ENCODE measurements around the gene PLA2G4E.

PLA2G4E gene

GRCh38 chr15:41975669-41976068, 45.2 kb downstream of the PLA2G4E start:
- DNase-seq (ENCODE audit: low read depth): no peak

GRCh38 chr15:41974041-41974440, 46.8 kb downstream of the PLA2G4E start:
- DNase-seq (ENCODE audit: low read depth): no peak

DNA sequence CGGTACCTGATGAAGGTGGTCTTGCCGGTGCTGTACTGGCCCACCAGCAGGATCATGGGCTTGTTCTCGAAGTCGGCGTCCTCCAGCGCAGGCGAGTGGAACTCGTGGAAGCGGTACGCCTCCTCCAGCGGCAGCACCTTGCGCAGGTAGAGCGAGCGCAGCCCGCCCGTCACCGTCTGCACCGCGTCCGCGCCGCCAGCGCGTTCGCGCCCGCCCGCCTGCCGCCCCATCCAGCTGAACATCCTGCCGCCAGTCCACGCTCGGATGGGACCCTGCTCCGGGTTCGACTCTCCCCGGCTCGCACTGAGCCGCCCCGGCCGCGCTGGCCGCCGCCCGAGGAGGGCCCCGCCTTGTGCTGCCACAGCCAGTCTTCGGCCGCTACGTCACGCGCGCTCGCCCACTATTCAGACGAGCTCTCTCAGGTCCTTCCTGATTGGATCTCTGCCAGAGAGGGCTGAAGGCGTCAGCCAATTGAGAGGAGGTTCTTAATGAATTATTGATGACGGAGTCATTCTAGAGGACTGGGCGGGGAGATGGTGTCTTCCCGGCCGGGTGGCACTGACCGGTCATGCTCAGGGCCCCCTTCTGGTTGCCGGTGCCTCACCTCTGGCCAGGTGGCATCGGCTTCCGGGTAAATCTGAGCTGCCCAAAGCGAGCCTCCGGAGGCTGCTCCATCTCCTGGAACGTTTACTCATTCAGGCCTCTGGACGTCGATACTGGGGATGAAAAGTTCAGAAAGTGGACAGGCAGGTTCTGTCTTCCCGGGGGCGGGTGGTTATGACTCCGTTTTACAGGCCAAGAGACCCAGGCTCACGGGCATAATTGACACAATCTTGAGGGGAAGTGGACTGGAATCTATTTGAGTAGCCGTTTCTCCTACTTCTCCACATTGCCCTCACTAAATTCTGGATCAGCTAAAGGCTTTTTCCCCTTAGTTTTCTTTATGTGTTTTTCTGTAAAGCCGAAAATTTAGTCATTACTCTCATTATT, 48.3 kb downstream of the PLA2G4E start, which contains the start of gene EHD4:
Gene EHD4 (minus strand): TSS at position 305 of the 990 bp plus-strand sequence. CDS start 63 bp downstream, at position 242.
- peak; percentile 99 for DNase-seq (ENCODE audit: low read depth)

DNA sequence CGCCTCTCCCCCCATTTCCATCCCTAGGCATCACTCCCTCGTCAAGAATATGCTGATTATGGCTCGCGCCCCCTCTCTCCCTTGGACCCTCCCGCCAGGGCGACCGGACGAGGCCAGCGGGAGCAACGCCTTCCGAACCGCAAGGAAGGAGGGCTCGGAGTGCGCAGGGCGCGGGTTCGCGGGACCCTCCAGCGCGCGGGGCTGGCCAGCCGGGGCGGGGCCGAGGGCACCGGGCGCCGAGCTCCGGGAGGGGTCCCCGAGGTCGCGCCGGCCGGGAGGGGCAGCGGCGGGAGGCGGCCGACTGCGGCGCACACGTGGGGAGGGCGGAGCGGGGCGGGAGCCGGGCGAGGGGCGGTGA, 49.0 kb downstream of the PLA2G4E start:
- DNase-seq (ENCODE audit: low read depth): no peak

GRCh38 chr15:41971089-41971894, 49.5 kb downstream of the PLA2G4E start:
- peak; percentile 71 for DNase-seq (ENCODE audit: low read depth)

GRCh38 chr15:41970456-41970855, 50.4 kb downstream of the PLA2G4E start:
- no peak for DNase-seq (ENCODE audit: low read depth)

DNA sequence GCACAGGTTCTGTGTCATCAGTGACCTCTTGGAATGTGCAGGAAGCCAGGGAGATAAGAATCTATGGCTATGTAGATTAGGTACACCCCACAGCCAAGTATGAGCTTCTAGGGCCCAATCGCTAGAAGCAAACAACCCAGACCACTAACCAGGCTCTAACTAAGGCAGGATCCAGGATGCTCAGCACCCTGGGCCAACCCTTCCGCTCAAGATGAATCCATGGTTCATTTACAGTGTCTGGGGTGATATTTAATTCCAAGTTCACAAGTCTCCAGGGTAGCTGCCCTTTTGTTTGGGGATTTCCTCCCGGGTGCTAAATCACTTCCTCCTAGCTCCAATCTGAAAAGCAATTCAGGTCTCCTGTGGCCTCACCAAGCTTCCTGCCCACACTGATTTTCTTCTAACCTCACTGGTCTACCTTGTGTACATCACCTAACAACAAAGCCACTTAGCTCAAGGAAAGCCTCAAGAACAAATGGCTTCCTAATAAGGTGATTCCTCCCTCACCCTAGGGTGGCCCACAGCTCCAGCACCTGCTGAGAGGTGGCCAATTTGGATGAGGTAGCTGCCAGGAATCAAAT, 50.9 kb downstream of the PLA2G4E start:
- peak; percentile 43 for DNase-seq (ENCODE audit: low read depth)

DNA sequence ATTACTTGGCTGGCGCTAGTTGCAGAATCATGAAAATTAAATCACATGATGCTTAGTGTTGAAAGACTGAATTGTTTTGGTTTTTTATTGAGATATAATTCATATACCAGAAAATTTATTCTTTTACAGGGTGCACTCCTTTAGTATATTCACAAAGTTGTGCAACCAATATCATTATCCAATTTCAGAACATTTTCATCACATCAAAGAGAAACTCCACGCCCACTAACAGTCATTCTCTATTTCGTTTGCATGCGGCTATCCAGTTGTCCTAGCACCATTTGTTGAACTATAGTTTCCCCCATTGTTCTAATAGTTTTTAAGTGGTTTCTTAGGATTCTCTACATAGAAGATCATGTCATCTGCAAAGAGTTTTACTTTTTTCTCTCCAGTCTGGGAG, 52.1 kb downstream of the PLA2G4E start:
- DNase-seq (ENCODE audit: low read depth): no peak

DNA sequence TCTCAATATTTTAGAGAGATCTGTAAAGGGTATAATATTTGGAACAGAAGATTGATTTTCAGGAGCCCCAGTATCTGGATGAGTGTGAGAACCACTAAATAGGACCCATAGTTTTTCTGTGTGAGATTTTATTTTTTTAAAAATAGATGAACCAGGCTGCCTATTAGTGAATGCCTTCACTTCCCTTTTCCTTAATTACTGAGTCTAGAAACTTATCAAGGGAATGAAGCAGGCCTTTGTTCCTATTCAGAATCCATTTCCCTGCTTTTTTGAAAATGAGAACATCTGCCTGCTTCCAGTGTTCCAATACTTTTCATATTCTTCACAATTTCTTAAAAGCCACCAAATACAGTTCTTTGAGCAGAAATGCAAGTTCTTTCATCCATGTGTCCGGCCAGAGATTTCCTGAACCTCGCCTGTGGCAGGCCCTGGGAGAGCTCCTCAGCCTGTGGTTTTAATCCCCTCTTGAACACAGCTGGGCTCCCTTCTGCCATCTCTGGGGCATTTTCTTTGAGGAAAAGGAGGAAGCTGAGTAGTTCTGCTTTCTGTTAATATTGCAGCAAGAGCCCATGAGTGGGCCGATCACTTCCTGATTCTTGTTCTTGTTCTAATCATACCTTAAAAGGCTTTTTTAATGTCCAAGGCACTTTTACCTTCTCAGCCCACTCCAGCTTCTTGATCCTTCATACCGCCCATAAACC, 53.2 kb downstream of the PLA2G4E start:
- DNase-seq (ENCODE audit: low read depth): peak; percentile 52

GRCh38 chr15:41966920-41967465, 53.8 kb downstream of the PLA2G4E start:
- no peak for DNase-seq (ENCODE audit: low read depth)

- DNase-seq (ENCODE audit: low read depth): no peak
These were observed 54.4 kb downstream of the PLA2G4E start for GRCh38 chr15:41966414-41966812.

GRCh38 chr15:41965441-41966413, 55.1 kb downstream of the PLA2G4E start:
- DNase-seq (ENCODE audit: low read depth): no peak

DNA sequence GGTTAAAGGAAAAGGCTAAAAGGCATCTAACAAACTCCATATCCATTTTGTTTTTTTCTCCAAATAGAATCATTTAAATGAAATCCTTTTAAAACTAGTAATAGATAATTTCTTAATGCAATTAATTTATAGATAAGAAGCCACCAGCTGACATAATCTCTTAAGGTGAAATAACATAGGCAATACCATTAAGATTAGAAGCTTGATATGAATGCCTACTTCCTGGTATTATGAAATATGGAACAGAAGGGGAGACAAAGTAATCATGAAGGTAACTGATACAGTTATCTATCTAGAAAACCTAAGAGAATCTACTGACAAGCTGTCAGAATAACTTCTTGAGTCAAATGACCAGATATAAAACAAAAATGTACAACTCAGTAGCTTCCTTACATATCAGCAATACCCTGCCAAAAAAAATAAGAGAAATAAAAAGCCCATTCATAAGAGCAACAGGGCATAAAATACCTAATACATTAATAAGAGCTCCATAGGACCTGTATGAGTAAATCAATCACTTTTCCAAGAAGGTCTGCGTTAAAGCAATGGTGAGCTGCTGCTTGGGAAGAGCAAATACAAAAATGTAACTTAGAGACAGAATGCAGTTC, 59.1 kb downstream of the PLA2G4E start:
- no peak for DNase-seq (ENCODE audit: low read depth)

DNA sequence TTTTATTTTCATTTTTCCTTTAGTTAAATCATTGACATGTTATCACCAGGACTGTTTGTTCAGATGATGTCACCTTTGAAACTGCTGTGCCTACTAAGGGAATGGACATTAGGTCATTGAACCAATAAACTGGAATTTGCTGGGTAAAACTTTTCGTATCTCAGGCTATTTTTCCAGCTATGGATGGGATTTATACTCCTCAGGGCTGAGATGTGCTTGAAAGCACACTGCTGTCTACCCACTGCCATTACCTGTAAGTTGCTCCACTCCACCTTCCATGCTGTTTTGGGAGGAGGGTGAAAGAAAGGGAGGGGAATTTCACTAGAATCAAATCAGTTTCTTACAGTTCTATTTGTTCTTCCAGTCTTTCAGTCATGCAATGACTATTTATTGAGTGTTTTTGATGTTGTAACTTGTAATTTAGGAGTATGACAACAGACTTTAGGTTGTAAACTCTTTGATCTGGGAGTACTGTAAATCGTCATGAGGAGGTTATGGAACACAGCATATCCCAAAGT, 59.8 kb downstream of the PLA2G4E start:
- peak; percentile 18 for DNase-seq (ENCODE audit: low read depth)

- DNase-seq (ENCODE audit: low read depth): no peak
These were observed 62.8 kb downstream of the PLA2G4E start for GRCh38 chr15:41958002-41958420.

GRCh38 chr15:41957021-41957897, 63.6 kb downstream of the PLA2G4E start:
- peak; percentile 32 for DNase-seq (ENCODE audit: low read depth)

- no peak for DNase-seq (ENCODE audit: low read depth)
These were observed 64.9 kb downstream of the PLA2G4E start for GRCh38 chr15:41955807-41956525.

- DNase-seq (ENCODE audit: low read depth): no peak
These were observed 65.7 kb downstream of the PLA2G4E start for GRCh38 chr15:41955100-41955499.
